Astrocyte (in vitro differentiated cells and primary cell): Measurements from ENCODE around the gene RABGGTA. TPM values are rescaled to one million over a fixed set of nuclear protein-coding genes. Genes with fewer than 3 reads are reported as not detected.

Experiments
- DNase-seq: peaks from one replicate; pipeline ENCODE4 v3.0.0-alpha.2; 2010; ENCODE audit warnings: low read depth
- FAIRE-seq: peaks from 2 replicates; lab custom pipeline; 2011; peaks lifted over from hg19 to GRCh38; lab: Jason Lieb, UNC
- H2AFZ ChIP-seq: 2 replicates; pipeline ENCODE4 v1.6.0; 2012; ENCODE audit warnings: low read depth, low read length, inconsistent platforms
- H3K27ac ChIP-seq: 2 replicates; pipeline ENCODE4 v1.5.1; 2011; ENCODE audit warnings: low read depth, low read length, inconsistent platforms
- H3K27me3 ChIP-seq: 2 replicates; pipeline ENCODE4 v1.6.0; 2011; ENCODE audit warnings: low read length, inconsistent platforms; ENCODE audit not compliant: insufficient read depth
- H3K36me3 ChIP-seq: 2 replicates; pipeline ENCODE4 v1.5.1; 2011; ENCODE audit warnings: low read length, inconsistent platforms; ENCODE audit not compliant: insufficient read depth
- H3K4me1 ChIP-seq: 2 replicates; pipeline ENCODE4 v1.5.1; 2011; ENCODE audit warnings: low read length, inconsistent platforms; ENCODE audit not compliant: insufficient read depth
- H3K4me2 ChIP-seq: 2 replicates; pipeline ENCODE4 v1.6.0; 2012; ENCODE audit warnings: low read length, inconsistent platforms
- H3K4me3 ChIP-seq: 2 replicates; pipeline ENCODE4 v1.5.1; 2011; ENCODE audit warnings: low read depth, mild to moderate bottlenecking, low read length, inconsistent platforms; ENCODE audit not compliant: insufficient read depth
- H3K79me2 ChIP-seq: 2 replicates; pipeline ENCODE4 v1.6.0; 2012; ENCODE audit warnings: mild to moderate bottlenecking, low read length, inconsistent platforms; ENCODE audit not compliant: insufficient read depth
- H3K9ac ChIP-seq: 2 replicates; pipeline ENCODE4 v1.6.0; 2012; ENCODE audit warnings: mild to moderate bottlenecking, low read length, inconsistent platforms
- H3K9me3 ChIP-seq: 2 replicates; pipeline ENCODE4 v1.5.1; 2012; ENCODE audit warnings: low read depth, mild to moderate bottlenecking, low read length, inconsistent platforms; ENCODE audit not compliant: insufficient read depth
- H4K20me1 ChIP-seq: 2 replicates; pipeline ENCODE4 v1.6.0; 2012; ENCODE audit warnings: low read length, inconsistent platforms; ENCODE audit not compliant: insufficient read depth
- H3K27ac Mint-ChIP-seq: one replicate; pipeline ENCODE4 v1.8.0; 2021; ENCODE audit warnings: mild to moderate bottlenecking, mixed read lengths; ENCODE audit not compliant: unreplicated experiment
- H3K27me3 Mint-ChIP-seq: one replicate; pipeline ENCODE4 v1.8.0; 2021; ENCODE audit warnings: low read depth, mixed read lengths; ENCODE audit not compliant: unreplicated experiment
- H3K36me3 Mint-ChIP-seq: one replicate; pipeline ENCODE4 v1.8.0; 2021; ENCODE audit warnings: low read depth, mixed read lengths; ENCODE audit not compliant: unreplicated experiment
- H3K4me1 Mint-ChIP-seq: one replicate; pipeline ENCODE4 v1.8.0; 2021; ENCODE audit warnings: low read depth, mixed read lengths; ENCODE audit not compliant: unreplicated experiment
- H3K4me3 Mint-ChIP-seq: one replicate; pipeline ENCODE4 v1.8.0; 2021; ENCODE audit warnings: mild to moderate bottlenecking, moderate library complexity, mixed read lengths; ENCODE audit not compliant: unreplicated experiment
- H3K9me3 Mint-ChIP-seq: one replicate; pipeline ENCODE4 v1.8.0; 2021; ENCODE audit warnings: mild to moderate bottlenecking, mixed read lengths; ENCODE audit not compliant: unreplicated experiment
- EZH2 ChIP-seq: IDR thresholded peaks from 2 replicates; pipeline ENCODE4 v1.6.1; 2012; ENCODE audit warnings: mild to moderate bottlenecking, low read length, inconsistent platforms; ENCODE audit not compliant: insufficient read depth
- total RNA-seq: library from RNA; stranded (reverse); gene quantifications from 2 replicates; pipeline ENCODE4 v1.2.1, GENCODE V29; 2021
- TF ChIP-seq, protein P1 (sequence below): IDR thresholded peaks from 2 replicates; pipeline ENCODE4 v1.5.1; 2011; ENCODE audit warnings: low read depth, mild to moderate bottlenecking, inconsistent platforms, low read length, moderate library complexity; ENCODE audit not compliant: insufficient read depth

The RABGGTA gene
- total RNA-seq, 1 donor from 2014 or later = 27.3 TPM

DNA sequence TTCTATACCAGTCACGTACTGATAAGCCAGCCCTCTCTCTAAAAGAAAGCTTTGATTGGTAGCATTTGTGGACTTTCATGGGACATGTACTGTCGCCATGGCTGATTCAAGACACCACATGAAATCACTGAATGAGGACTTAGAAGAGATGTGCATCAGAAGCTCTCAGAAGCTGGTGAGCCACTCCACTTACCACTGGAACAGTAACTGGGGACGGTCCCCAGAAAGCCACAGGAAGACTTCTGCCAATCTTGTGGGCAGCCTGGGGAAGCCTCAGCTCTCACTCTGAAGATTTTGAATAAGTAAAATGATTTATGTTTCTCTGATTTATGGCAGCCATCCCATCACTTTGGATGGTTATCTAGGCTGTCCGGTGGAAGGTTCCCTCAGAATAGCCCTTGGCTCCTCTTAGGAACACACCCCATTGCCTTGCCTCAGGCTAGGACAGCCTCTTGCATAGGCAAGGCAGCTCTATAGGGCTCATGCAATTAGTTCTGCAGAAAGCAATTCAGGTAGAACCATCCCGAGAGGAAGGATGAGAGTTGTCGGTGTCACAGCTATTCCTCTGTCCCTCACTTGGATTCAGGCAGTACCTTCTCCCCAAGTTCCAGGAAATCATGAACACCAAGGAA lies 18.4 kb upstream of the RABGGTA start:
- Histone ChIP-seq H3K4me1 (no peaks in the 10 kb centered on the region), H3K4me3 (no peak overlapping the region), H4K20me1 (no peaks in the 10 kb centered on the region), H3K4me2 (no peak overlapping the region), H2AFZ (no peak overlapping the region), H3K79me2 (no peaks in the 10 kb centered on the region), H3K9me3 (no peaks in the 10 kb centered on the region), H3K9ac (no peak overlapping the region), H3K36me3 (peaks cover 7% of the 10 kb centered on the region), H3K27me3 (no peaks in the 10 kb centered on the region), H3K27ac (no peak overlapping the region)
- H3K36me3 Mint-ChIP-seq = peaks cover 3% of the 10 kb centered on the region
- DNase-seq (no peak), FAIRE-seq (no peak)
- TF ChIP-seq, protein P1, sequence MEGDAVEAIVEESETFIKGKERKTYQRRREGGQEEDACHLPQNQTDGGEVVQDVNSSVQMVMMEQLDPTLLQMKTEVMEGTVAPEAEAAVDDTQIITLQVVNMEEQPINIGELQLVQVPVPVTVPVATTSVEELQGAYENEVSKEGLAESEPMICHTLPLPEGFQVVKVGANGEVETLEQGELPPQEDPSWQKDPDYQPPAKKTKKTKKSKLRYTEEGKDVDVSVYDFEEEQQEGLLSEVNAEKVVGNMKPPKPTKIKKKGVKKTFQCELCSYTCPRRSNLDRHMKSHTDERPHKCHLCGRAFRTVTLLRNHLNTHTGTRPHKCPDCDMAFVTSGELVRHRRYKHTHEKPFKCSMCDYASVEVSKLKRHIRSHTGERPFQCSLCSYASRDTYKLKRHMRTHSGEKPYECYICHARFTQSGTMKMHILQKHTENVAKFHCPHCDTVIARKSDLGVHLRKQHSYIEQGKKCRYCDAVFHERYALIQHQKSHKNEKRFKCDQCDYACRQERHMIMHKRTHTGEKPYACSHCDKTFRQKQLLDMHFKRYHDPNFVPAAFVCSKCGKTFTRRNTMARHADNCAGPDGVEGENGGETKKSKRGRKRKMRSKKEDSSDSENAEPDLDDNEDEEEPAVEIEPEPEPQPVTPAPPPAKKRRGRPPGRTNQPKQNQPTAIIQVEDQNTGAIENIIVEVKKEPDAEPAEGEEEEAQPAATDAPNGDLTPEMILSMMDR = no peak
- no peak for TF ChIP-seq EZH2
- no peak overlapping the region for H3K27ac Mint-ChIP-seq
- H3K27me3 Mint-ChIP-seq = no peaks in the 10 kb centered on the region
- H3K9me3 Mint-ChIP-seq = no peaks in the 10 kb centered on the region
- H3K4me3 Mint-ChIP-seq = no peak overlapping the region
- H3K4me1 Mint-ChIP-seq = peaks cover 4% of the 10 kb centered on the region

DNA sequence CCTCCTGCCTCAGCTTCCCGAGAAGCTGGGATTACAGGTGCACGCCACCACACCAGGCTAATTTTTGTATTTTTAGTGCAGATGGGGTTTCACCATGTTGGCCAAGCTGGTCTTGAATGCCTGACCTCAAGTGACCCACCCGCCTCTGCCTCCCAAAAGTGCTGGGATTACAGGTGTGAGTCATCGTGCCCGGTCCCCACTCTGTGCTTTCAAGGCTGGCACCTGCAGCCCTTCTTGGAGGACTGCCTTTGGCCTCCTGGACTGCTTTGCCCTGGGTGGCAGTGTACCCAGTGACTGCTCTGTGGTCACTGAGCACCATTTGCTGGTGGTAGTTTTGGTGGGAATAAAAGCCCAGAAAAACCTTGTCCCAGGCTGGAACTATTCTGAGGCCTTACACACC lies 15.6 kb upstream of the RABGGTA start:
- peaks cover 6% of the 10 kb centered on the region for H3K4me1 Mint-ChIP-seq
- Histone ChIP-seq H3K79me2 (no peaks in the 10 kb centered on the region), H3K4me3 (no peak overlapping the region), H3K9ac (no peak overlapping the region), H3K27ac (no peak overlapping the region), H2AFZ (no peak overlapping the region), H3K4me1 (no peaks in the 10 kb centered on the region), H3K4me2 (no peak overlapping the region), H3K36me3 (peaks cover 7% of the 10 kb centered on the region), H3K9me3 (no peaks in the 10 kb centered on the region), H4K20me1 (no peaks in the 10 kb centered on the region), H3K27me3 (no peaks in the 10 kb centered on the region)
- TF ChIP-seq, protein P1 = no peak
- TF ChIP-seq EZH2 = no peak
- FAIRE-seq = no peak
- no peak overlapping the region for H3K4me3 Mint-ChIP-seq
- DNase-seq = no peak
- no peak overlapping the region for H3K27ac Mint-ChIP-seq
- H3K27me3 Mint-ChIP-seq = no peaks in the 10 kb centered on the region
- H3K9me3 Mint-ChIP-seq = no peaks in the 10 kb centered on the region
- H3K36me3 Mint-ChIP-seq = peaks cover 7% of the 10 kb centered on the region

DNA sequence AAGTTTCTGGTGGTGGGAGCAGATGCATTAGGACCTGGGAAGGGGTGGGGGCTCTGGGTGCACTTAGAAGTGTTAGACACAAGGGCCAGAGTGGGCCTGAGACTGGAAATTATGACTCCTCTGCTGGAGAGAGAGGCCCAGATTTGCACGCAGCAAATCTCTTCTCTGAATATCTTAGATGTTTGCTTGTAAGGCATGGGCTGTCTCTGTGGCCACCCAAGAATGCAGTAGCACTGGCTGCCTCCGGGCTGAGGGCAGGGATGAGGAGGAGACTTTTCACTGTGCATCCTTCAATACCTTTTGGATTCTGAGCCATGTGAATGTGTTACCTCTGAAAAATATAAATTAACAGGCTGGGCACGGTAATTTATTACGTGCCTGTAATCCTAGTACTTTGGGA lies 14.0 kb upstream of the RABGGTA start:
- H3K4me1 ChIP-seq = no peaks in the 10 kb centered on the region
- H3K27ac ChIP-seq = no peak overlapping the region
- Mint-ChIP-seq H3K36me3 (peaks cover 8% of the 10 kb centered on the region), H3K4me1 (peaks cover 10% of the 10 kb centered on the region), H3K4me3 (no peak overlapping the region), H3K27me3 (no peaks in the 10 kb centered on the region), H3K9me3 (no peaks in the 10 kb centered on the region), H3K27ac (peak overlapping the region; percentile 2)
- H3K79me2 ChIP-seq = no peaks in the 10 kb centered on the region
- H3K9me3 ChIP-seq = no peaks in the 10 kb centered on the region
- DNase-seq (peak; percentile 17), FAIRE-seq (no peak)
- peaks cover 3% of the 10 kb centered on the region for H3K36me3 ChIP-seq
- peaks cover 12% of the 10 kb centered on the region for H4K20me1 ChIP-seq
- H3K4me3 ChIP-seq = no peak overlapping the region
- no peak overlapping the region for H3K4me2 ChIP-seq
- H2AFZ ChIP-seq = no peak overlapping the region
- no peaks in the 10 kb centered on the region for H3K27me3 ChIP-seq
- TF ChIP-seq, protein P1 = no peak
- TF ChIP-seq EZH2 = no peak
- H3K9ac ChIP-seq = no peak overlapping the region
